Activated gamma-delta T cell (primary cell): Measurements from ENCODE around the gene GDA.

Source experiments
- DNase-seq: peaks from one replicate; lab custom pipeline; 2025; lab: John Stamatoyannopoulos, UW
- total RNA-seq, 2 donors: gene quantifications; one replicate each; lab custom pipeline; 2026; lab: John Stamatoyannopoulos, UW

The GDA gene
- total RNA-seq, result 0 to 0.04 reads per million in 2 donors

- DNase-seq, result no peak
Observed at GRCh38 chr9:72149231-72149975, at the start of gene GDA. Gene GDA, plus strand, starts transcription at chr9:72149440. Its CDS starts 120 bp downstream, at chr9:72149560.

DNA sequence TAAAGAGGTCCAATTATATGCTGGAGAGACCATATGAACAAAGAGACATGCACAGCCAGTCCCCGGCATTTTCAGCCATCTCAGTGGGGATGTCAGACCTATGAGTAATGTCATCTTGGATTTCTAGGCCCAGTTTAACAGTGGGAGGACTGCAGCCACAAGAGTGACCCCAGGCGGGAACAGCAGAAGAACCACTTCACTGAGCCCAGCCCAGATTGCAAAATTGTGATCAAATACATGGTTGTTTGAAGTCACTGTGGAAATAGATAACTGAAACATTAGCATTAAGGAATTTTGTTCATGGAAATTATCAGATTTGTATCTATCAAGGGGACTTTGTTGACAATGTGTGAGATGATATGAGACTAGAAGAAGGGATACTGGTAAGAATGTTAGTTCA is 46.7 kb upstream of the GDA start:
- no peak for DNase-seq

DNA sequence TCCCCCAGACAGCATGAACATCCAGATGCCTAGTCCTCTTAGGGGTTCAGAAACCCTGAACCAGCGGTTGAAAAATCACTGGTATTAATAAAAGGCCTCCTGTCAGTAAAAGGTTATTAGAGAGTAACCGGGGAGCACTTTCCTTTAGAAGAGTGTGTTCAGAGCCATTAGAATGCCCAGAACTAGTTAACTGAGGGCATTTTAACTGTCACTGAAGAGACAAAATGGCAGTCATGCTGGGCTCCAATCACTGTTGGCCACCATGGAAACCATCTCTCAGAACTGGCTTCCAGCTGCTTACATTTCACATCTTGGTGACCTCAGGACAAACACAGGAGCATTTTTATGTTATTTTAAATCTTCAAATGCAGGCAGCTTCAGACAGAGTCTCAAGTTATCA is 36.2 kb upstream of the GDA start:
- DNase-seq, result no peak

DNA sequence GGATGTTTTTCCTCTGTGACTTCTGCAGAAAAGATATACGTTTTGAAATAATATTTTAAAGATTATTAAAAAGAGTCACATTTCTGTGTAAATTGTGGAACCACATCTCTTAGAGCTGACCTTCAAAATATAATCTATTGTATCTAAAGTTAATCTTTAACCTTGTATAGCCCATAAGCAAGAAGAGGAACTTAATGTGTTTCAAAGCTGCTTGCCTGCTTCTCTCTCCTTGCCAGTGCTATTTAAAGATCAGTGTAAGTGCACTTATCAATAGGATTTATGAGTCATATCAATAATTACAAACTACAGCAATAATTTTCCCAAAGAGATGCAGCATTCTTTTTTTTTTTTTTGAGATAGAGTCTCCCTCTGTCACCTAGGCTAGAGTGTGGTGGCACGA is 29.4 kb upstream of the GDA start:
- DNase-seq, result no peak

- DNase-seq, result no peak
Observed at GRCh38 chr9:72124947-72125346, 24.3 kb upstream of the GDA start.

DNA sequence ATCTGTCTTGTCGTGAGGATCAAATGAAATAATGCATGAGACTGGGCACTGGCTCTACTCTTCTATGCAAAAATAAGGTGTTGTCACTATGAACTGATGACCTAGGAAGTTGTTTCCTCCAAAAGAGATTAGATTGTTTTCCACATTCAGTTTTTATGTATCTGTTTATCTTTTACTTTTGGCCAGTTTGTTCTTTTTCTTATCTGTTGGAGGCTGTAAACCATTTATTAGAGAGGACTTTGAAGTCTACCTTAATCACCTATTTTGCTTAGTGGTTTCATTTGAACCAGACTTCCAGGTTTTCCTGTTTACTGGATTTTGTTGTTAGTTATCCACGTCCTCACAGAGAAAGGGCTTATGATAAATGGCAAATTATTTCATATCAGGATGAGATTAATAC is 21.5 kb upstream of the GDA start:
- no peak for DNase-seq

DNA sequence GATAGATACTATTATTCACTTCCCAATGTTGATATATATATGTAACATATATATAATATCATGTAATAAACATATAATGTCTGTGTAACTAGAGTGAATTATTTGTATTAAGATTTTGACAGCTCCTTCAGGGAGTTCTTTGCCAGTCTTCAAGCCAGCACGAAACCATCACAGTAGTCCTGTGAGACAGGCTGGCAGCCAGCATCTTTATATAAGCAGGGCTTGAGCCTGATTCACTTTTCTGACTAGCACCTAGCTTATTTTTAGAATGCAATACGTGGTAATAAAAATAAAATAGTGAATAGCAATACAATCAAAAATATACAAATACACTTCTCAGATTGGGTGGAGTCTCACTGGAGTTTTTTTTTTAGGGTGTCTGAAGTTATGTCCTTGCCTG is 20.7 kb upstream of the GDA start:
- no peak for DNase-seq

DNA sequence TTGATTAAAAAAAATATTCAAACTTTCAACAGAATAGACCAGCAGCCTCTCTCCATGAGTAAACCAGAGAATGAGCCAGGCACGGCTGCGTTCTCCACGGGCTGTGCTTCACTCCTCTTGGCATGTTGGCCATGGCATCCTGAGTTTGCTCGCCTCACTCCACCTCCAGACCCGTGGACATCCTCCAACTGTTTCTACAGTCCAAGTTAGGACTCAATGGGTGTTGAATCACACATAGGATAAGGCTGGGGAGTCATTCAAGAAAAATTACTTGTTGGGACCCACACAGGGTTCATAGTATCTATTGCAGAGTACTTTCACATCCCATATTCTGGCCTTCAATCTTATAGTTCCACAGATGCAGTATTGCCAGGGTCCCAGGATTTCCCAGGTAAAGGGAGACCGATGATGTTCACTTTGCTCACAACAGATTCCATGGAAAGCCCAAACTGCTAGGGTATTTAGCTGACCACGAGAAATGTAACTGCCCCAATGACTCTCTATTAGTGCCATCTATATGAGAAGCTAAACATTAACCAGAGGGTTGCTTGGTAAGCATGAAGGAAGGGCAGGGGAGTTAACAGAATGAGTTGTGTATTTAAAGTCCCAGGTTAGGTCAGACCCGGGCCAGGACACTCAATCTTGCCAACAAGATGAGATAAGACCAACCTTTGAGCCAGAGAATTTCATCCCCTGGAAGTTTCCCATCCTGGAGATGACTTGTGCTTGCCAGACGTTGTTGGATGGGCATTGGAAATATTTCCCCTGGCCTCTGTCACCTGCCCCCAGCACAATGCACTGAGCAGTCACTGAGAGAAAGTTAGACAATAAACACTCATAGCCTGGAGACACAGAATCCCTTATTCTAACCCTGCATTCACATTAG is 19.7 kb upstream of the GDA start:
- DNase-seq, result no peak

DNA sequence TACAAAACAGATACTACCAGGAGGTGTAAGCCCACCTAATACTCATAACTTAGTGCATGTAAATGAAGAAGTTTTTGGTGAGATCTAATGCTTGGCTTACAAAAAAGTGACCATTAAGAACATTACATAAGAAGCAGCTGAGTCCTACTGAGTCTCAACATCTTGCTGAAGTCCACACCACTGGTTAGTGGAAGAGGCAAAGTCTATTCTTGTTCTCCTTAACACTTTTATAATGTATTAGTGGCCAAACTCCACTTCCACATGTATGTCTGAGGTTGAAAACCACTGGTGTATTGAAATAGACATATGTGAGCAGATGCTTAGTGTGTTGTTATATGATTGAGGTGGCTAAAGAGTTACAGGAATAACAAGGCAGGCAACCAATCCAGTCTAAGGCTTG is 18.9 kb upstream of the GDA start:
- DNase-seq, result no peak

- DNase-seq, result no peak
Observed at GRCh38 chr9:72131206-72131605, 18.0 kb upstream of the GDA start.

DNA sequence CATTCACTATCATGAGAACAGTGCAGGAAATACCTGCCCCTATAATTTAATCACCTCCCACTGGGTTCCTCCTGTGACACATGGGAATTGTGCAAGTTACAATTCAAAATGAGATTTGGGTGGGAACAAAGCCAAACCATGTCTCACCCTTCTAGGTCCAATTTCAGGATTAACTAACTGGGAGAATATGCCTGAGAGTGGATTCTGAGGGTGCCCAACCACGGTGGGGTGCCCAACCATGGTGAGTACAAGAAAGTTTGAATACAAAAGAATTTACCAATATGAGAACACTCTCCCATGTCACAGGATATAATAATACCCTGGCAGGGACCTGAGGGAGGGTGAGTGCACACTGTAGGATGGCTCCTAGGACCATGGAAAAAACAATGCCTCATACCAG is 17.2 kb upstream of the GDA start:
- DNase-seq, result no peak

GRCh38 chr9:72133365-72134035 is 15.7 kb upstream of the GDA start:
- no peak for DNase-seq

GRCh38 chr9:72134801-72135200 is 14.4 kb upstream of the GDA start:
- DNase-seq, result no peak

DNA sequence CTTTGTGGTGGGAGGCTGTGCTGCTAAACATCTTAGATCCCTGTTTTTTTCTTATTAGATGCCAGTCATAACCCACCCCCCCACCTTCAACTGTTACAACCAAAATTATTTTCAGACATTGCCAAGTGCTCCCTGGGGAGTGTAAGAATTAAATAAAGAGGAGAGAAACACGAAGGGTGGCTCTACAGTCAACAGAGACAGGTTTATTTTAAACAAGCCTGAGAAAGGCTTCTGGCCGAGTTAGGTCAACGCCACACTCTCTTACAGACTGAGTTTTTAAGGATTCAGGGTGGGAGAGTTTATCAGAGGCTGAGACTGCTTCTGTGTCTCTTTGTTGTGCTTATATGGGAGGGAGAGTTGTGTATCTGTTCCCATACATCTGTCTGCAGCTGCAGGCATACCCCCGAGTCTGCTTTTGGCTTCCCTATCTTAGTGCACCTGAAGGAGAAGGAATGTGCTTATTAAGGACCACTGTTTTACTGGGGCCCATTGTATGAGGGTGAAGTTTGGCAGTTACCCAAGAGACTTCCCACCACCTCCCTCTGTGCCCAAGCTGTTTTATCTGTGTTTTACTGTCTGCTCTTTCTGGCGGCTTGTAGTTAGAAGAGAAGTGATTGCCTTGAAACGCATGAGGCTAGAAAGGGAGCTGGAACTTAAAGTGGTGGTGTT is 11.4 kb upstream of the GDA start:
- DNase-seq, result no peak

DNA sequence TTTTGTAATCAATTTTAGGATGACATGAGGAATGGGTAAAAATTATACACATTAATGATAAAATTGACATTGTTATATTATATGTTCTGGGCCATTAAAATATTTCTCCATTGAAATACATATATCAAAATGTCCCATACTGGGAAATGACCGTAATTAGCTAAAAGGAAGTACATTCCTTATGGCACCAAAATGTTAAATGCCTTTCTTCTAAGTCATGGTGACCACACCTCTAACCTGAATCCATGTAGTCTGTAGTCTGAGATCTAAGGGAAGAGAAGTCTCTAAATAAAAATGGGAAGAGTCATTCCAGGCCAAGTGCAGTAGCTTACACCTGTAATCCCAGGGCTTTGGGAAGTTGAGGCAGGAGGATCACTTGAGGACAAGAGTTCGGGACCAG is 10.0 kb upstream of the GDA start:
- DNase-seq, result no peak

- no peak for DNase-seq
Observed at GRCh38 chr9:72140586-72140985, 8.7 kb upstream of the GDA start.

GRCh38 chr9:72141484-72141883 is 7.8 kb upstream of the GDA start:
- DNase-seq, result no peak

DNA sequence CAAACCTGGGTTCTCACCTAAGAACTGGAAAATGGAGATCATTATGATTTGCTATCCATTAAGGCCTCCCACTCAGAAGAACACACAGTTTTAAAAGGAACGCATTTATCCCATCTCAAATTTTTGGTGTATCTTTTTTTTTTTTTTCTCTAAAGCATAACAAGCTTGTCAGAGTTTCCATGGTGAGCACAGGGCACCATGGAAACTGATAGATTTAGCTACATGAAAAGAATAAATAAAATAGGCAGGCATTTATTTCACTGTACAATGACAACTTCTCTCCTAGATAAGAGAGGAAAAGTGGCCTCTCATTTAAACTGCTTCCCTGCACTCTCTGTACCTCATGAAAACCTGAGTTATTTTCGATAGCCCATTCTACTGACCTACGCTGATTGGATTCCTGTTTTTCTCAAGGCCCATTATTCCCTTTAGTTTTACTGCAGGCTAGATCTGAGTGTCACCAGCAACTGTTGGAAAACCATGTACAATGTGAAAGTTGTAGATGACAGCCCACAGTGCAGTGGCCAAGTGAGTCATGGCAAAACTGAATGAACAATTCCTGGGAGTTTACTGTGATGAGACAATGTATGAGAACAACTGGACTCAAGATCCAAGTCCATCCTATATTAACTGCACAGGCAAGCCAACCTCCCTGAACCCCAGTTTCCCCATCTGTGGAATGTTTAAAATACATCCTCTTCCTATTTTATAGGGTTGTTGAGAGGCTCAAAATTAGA is 4.3 kb upstream of the GDA start:
- no peak for DNase-seq

DNA sequence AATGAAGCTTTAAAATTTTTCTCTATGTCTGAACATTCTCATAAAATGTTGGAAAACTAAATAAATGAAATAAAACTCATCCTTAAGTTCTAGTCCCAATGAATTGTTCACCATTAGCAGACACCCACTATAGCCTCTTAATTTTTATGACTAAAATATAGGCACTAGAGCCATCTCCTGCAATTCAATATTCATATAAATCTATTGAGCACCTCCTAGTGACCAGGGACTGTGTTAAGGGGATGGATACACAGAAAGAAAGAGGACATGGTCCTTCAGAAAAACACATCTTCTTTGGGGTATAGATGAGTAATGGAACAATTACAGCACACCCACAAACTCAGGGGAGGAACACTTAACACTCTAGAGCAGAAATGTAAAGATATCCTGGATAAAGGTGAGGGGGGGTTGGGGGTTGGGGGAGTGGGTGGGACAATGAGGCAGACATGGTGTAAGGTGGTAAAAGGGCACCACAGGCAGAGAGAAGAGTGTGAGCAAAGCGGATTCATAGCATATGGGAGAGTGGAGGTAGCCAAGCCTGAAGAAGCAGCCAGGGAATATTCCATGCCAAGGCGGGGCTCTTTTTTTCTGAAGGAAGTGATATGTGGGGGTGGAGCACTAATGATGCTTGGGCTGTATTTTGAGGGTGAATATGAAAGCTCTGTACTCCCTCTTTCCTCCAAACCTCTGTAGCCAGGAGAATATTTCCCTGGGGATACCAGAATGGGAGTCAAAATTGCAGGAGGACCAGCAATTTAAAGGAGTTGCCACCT is 3.3 kb upstream of the GDA start:
- DNase-seq, result no peak

DNA sequence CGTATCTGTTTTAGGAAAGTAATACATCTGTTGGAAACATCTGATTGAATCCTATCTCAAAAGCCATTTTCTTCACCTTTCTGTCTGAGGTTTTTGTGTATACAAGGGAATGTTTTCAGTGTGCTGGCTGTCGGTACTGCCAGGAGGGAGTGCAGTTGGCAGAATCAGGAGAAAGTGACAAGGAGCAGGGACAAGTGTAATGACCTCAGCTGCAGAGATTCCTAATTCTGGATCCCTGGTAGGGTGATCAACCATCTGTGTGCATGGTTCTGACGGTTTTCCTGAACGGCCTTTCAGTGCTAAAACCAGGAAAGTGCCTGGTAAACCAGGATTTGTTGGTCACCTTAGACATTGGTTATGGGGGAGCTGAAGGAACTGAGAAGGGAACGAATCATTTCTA is 1.6 kb upstream of the GDA start:
- no peak for DNase-seq

GRCh38 chr9:72150127-72150526 is 887 bp downstream of the GDA start:
- no peak for DNase-seq
